BLaER1 treated with 17β-estradiol and CSF1 and Interleukin-3, amounts not matched to agents 10 nM and 100 nM (cell line): ENCODE results near the gene ANKRD40CL.

Experiments used
- H3K27ac ChIP-seq, 11 experiments: shearing (Covaris generic); formaldehyde crosslinking; 2 replicates each; pipeline ENCODE4 v1.8.1; 2022
- H3K27me3 ChIP-seq, 11 experiments: shearing (Covaris generic); formaldehyde crosslinking; 2 replicates each; pipeline ENCODE4 v1.8.1; 2022
- H3K36me3 ChIP-seq, 11 experiments: shearing (Covaris generic); formaldehyde crosslinking; 2 replicates each; pipeline ENCODE4 v1.8.1; 2022
- H3K4me1 ChIP-seq, 10 experiments: shearing (Covaris generic); formaldehyde crosslinking; 2 replicates each; pipeline ENCODE4 v1.8.1; 2022
- H3K4me2 ChIP-seq, 11 experiments: shearing (Covaris generic); formaldehyde crosslinking; 2 replicates each; pipeline ENCODE4 v1.8.1; 2022
- H3K4me3 ChIP-seq, 10 experiments: shearing (Covaris generic); formaldehyde crosslinking; 2 replicates each; pipeline ENCODE4 v1.8.1; 2022
- H3K9ac ChIP-seq, 11 experiments: shearing (Covaris generic); formaldehyde crosslinking; 2 replicates each; pipeline ENCODE4 v1.8.1; 2022
- H3K9me3 ChIP-seq, 11 experiments: shearing (Covaris generic); formaldehyde crosslinking; replicated peaks in 1 of 11; 2 replicates each; pipeline ENCODE4 v1.8.1; 2022
- H4K20me1 ChIP-seq, 11 experiments: shearing (Covaris generic); formaldehyde crosslinking; 2 replicates each; pipeline ENCODE4 v1.8.1; 2022
- Cebpa-rat ChIP-seq, 11 experiments: shearing (Covaris generic); IDR thresholded peaks; 2 replicates each; pipeline ENCODE4 v1.8.1; 2022

Gene ANKRD40CL

DNA sequence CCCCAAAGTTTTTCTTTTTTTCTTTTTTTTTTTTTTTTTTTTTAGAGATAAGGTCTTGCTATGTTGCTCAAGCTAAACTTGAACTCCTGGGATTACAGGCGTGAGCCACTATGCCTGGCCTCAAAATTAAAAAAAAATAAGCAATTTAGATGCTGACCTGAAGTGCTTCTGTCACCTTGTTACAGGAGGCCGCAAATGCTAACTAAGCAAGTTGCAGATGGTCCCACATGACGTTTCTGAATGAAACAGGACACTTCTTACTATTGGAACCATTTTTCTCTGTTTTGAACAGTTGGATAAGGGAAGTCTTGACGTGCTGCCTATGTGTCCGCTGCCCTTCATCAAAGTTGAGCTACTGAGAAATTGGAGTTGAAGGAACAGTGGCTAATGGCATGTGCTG, 8.8 kb downstream of the ANKRD40CL start:
- no peaks in the 10 kb centered on the region for H3K27me3 ChIP-seq
- no peak overlapping the region for H3K27ac ChIP-seq
- peaks cover 26 to 36% (median 31%) of the 10 kb centered on the region in 11 experiments for H3K36me3 ChIP-seq

DNA sequence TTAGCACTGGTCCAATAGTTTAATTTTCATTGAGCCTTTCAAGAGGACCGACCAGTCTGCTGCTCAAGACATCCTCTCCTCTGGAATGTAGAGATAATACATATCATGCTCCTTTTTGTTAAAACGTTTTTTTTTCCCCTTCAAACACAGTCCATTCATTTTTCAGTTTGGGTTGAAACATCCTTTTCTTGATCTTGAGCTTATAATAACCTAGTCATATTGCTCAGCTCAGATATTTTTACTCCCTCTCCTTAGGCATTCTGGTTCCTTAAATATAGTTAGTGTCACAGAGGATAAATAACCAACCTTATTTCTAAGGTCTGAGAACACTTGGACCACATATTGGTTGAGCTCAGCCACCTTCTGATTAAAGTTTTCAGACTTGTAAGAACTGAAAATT, 12.8 kb downstream of the ANKRD40CL start:
- Histone ChIP-seq H3K4me1 (peaks cover 0 to 9% (median 0%) of the 10 kb centered on the region in 10 experiments; a peak in 2 of 20 replicates), H3K9ac (no peak overlapping the region), H3K9me3 (no peaks in the 10 kb centered on the region), H3K27me3 (no peaks in the 10 kb centered on the region), H3K4me3 (no peak overlapping the region), H3K27ac (no peak overlapping the region), H3K36me3 (peaks cover 65 to 75% (median 71%) of the 10 kb centered on the region in 11 experiments), H3K4me2 (no peak overlapping the region), H4K20me1 (peaks cover 9 to 58% (median 26%) of the 10 kb centered on the region in 11 experiments; a peak in 15 of 22 replicates)
- TF ChIP-seq Cebpa-rat (IDR thresholded peaks at IDR 0.05): no peak

More for the DNA sequence above, 8.8 kb downstream of the ANKRD40CL start:
- Histone ChIP-seq H4K20me1 (peaks cover 0 to 22% (median 5%) of the 10 kb centered on the region in 11 experiments; a peak in 8 of 22 replicates), H3K4me2 (no peak overlapping the region), H3K4me1 (peaks cover 5 to 19% (median 10%) of the 10 kb centered on the region in 10 experiments; a peak in 19 of 20 replicates), H3K9me3 (no peaks in the 10 kb centered on the region), H3K4me3 (no peak overlapping the region), H3K9ac (no peak overlapping the region)
- no peak for TF ChIP-seq Cebpa-rat (IDR thresholded peaks at IDR 0.05)

GRCh38 chr17:50749245-50749644, 18.1 kb downstream of the ANKRD40CL start:
- no peak overlapping the region for H3K4me2 ChIP-seq
- no peaks in the 10 kb centered on the region for H3K27me3 ChIP-seq
- H3K4me1 ChIP-seq: peaks cover 0 to 9% (median 0%) of the 10 kb centered on the region in 10 experiments; a peak in 2 of 20 replicates
- H3K9me3 ChIP-seq: no peaks in the 10 kb centered on the region
- peaks cover 97 to 100% (median 100%) of the 10 kb centered on the region in 11 experiments for H3K36me3 ChIP-seq
- no peak overlapping the region for H3K27ac ChIP-seq
- peaks cover 43 to 96% (median 72%) of the 10 kb centered on the region in 11 experiments; a peak in 21 of 22 replicates for H4K20me1 ChIP-seq
- H3K9ac ChIP-seq: no peak overlapping the region
- H3K4me3 ChIP-seq: no peak overlapping the region
- TF ChIP-seq Cebpa-rat (IDR thresholded peaks at IDR 0.05): no peak

DNA sequence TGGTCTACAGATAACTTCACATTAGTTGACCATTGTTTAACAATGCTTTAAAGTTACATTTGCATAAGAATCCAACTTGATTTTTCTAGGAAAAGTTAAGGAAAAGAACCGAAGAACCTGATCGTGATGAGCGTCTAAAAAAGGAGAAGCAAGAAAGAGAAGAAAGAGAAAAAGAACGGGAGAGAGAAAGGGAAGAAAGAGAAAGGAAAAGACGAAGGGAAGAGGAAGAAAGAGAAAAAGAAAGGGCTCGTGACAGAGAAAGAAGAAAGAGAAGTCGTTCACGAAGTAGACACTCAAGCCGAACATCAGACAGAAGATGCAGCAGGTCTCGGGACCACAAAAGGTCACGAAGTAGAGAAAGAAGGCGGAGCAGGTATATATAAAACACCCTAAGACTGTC, 21.7 kb downstream of the ANKRD40CL start:
- H3K4me1 ChIP-seq: no peaks in the 10 kb centered on the region
- H4K20me1 ChIP-seq: peaks cover 58 to 100% (median 92%) of the 10 kb centered on the region in 11 experiments; a peak in 21 of 22 replicates
- TF ChIP-seq Cebpa-rat (IDR thresholded peaks at IDR 0.05): no peak
- no peaks in the 10 kb centered on the region for H3K9me3 ChIP-seq
- H3K36me3 ChIP-seq: peaks cover 100% of the 10 kb centered on the region in 11 experiments
- no peaks in the 10 kb centered on the region for H3K27me3 ChIP-seq
- H3K9ac ChIP-seq: no peak overlapping the region
- H3K4me3 ChIP-seq: no peak overlapping the region
- no peak overlapping the region for H3K4me2 ChIP-seq
- no peak overlapping the region for H3K27ac ChIP-seq

- peaks cover 88 to 100% (median 98%) of the 10 kb centered on the region in 11 experiments for H4K20me1 ChIP-seq
- no peak overlapping the region for H3K4me3 ChIP-seq
- no peak overlapping the region for H3K4me2 ChIP-seq
- H3K27me3 ChIP-seq: no peaks in the 10 kb centered on the region
- H3K4me1 ChIP-seq: peaks cover 14 to 35% (median 22%) of the 10 kb centered on the region in 10 experiments; a peak in 19 of 20 replicates
- peak overlapping the region in 1 of 11 experiments; percentile 48; a peak in 1 of 22 replicates for H3K9ac ChIP-seq
- no peak for TF ChIP-seq Cebpa-rat (IDR thresholded peaks at IDR 0.05)
- no peak overlapping the region for H3K27ac ChIP-seq
- no peaks in the 10 kb centered on the region for H3K9me3 ChIP-seq
- H3K36me3 ChIP-seq: peaks cover 74 to 100% (median 91%) of the 10 kb centered on the region in 11 experiments
These were observed 28.2 kb downstream of the ANKRD40CL start for GRCh38 chr17:50739098-50739497.

DNA sequence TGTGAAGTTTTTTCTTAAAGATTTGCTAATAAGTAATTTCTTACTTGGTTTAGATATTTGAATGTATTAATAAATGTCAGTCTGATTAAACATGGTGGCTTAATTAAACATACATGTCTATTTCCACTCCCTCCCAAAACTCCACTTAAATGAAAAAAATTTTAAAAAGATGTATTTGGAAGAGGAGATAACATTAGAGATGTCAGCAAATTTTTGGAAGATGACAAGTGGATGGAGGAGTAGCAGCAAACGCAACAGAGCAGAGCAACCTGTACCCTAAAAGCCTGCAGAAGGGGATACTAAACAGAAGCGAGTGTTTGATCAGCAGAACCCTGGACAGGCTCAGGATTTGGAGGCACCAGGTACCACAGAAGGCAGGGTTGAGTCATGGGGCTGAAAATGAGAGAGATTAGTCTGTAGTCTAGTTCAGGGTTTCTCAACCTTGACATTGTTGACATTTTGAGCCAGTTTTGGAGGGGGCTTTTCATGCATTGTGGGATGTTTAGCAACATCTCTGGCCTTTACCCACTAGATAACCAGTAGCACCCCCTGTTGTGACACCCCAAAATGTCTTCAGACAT, 30.1 kb downstream of the ANKRD40CL start:
- 0 out of 22 replicates have a peak overlapping the region, but pooled peaks of 1 of the 11 experiments have one; percentile 12 for H3K9ac ChIP-seq
- H4K20me1 ChIP-seq: peaks cover 97 to 100% (median 100%) of the 10 kb centered on the region in 11 experiments
- H3K4me1 ChIP-seq: peaks cover 20 to 45% (median 27%) of the 10 kb centered on the region in 10 experiments; a peak in 19 of 20 replicates
- no peak overlapping the region for H3K4me3 ChIP-seq
- no peaks in the 10 kb centered on the region for H3K27me3 ChIP-seq
- TF ChIP-seq Cebpa-rat (IDR thresholded peaks at IDR 0.05): no peak
- no peaks in the 10 kb centered on the region for H3K9me3 ChIP-seq
- H3K27ac ChIP-seq: no peak overlapping the region
- no peak overlapping the region for H3K4me2 ChIP-seq
- peaks cover 55 to 90% (median 81%) of the 10 kb centered on the region in 11 experiments for H3K36me3 ChIP-seq

DNA sequence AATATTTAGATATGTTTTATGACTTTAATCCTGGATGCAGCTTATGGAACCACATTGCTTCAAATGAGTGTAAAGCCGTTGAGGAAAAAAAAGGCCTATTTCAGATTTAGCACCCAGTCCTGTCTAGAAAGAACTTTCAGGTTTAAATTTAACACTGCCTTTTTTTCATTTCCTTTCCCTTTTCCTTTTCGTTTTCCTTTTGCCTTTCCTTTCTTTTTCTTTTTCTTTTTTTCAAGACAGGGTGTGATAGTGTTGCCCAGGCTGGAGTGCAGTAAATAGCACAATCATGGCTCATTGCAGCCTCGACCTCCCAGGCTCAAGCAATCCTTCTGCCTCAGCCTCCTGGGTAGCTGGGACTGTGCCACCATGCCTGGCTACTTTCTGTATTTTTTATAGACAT, 32.0 kb downstream of the ANKRD40CL start:
- Histone ChIP-seq H3K4me2 (peak overlapping the region in 10 of 11 experiments; percentile 3 to 50 (median 39); a peak in 16 of 22 replicates), H3K9me3 (no peaks in the 10 kb centered on the region), H3K27me3 (no peaks in the 10 kb centered on the region), H3K36me3 (peaks cover 36 to 77% (median 70%) of the 10 kb centered on the region in 11 experiments), H3K4me3 (no peak overlapping the region), H3K4me1 (peaks cover 20 to 62% (median 32%) of the 10 kb centered on the region in 10 experiments; a peak in 19 of 20 replicates), H4K20me1 (peaks cover 99 to 100% (median 100%) of the 10 kb centered on the region in 11 experiments), H3K9ac (no peak overlapping the region), H3K27ac (no peak overlapping the region)
- no peak for TF ChIP-seq Cebpa-rat (IDR thresholded peaks at IDR 0.05)

GRCh38 chr17:50731575-50732460, 35.5 kb downstream of the ANKRD40CL start:
- no peaks in the 10 kb centered on the region for H3K27me3 ChIP-seq
- TF ChIP-seq Cebpa-rat (IDR thresholded peaks at IDR 0.05): no peak
- H3K36me3 ChIP-seq: peaks cover 3 to 66% (median 50%) of the 10 kb centered on the region in 11 experiments; a peak in 20 of 22 replicates
- no peak overlapping the region; a peak in 1 of 22 replicates for H3K27ac ChIP-seq
- no peak overlapping the region for H3K4me3 ChIP-seq
- H3K9me3 ChIP-seq: no peaks in the 10 kb centered on the region
- H3K4me1 ChIP-seq: peaks cover 26 to 73% (median 46%) of the 10 kb centered on the region in 10 experiments
- H3K4me2 ChIP-seq: peak overlapping the region in 3 of 11 experiments; percentile 7 to 33 (median 15); a peak in 3 of 22 replicates
- H4K20me1 ChIP-seq: peaks cover 99 to 100% (median 100%) of the 10 kb centered on the region in 11 experiments
- no peak overlapping the region for H3K9ac ChIP-seq
